GM10266 (cell line): ENCODE results near the gene GATA5.

ENCODE experiments used
- DNase-seq: peaks from one replicate; pipeline ENCODE4 v3.0.0; 2012; ENCODE audit errors: extremely low spot score
- TF ChIP-seq, protein P1 (sequence below): IDR thresholded peaks from 2 replicates; pipeline ENCODE4 v1.5.1; 2012; ENCODE audit warnings: mild to moderate bottlenecking, low read depth; ENCODE audit not compliant: control insufficient read depth, insufficient read depth; ENCODE audit errors: missing control alignments

The GATA5 gene

DNA sequence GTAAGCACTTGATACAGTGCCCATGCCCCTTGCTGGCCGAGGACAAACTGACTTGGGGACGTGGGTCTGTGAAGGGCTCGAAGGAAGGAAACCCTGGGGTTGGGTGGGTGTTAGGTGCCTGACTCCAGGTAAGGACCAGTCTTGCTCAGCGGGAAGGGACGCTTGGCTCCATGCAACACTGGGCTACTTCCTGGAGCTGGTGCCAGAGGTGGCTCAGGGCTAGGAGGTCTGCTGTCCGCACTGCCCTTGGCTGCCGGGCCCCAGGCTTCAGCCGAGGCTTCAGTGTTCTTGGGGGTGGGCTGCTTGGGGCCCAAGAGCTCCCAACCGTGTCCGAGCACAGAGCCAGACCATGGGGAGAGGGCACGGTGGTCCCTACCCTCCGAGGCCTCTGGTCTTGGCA is 5.3 kb downstream of the GATA5 start:
- no peak for DNase-seq
- TF ChIP-seq, protein P1, sequence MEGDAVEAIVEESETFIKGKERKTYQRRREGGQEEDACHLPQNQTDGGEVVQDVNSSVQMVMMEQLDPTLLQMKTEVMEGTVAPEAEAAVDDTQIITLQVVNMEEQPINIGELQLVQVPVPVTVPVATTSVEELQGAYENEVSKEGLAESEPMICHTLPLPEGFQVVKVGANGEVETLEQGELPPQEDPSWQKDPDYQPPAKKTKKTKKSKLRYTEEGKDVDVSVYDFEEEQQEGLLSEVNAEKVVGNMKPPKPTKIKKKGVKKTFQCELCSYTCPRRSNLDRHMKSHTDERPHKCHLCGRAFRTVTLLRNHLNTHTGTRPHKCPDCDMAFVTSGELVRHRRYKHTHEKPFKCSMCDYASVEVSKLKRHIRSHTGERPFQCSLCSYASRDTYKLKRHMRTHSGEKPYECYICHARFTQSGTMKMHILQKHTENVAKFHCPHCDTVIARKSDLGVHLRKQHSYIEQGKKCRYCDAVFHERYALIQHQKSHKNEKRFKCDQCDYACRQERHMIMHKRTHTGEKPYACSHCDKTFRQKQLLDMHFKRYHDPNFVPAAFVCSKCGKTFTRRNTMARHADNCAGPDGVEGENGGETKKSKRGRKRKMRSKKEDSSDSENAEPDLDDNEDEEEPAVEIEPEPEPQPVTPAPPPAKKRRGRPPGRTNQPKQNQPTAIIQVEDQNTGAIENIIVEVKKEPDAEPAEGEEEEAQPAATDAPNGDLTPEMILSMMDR: no peak

DNA sequence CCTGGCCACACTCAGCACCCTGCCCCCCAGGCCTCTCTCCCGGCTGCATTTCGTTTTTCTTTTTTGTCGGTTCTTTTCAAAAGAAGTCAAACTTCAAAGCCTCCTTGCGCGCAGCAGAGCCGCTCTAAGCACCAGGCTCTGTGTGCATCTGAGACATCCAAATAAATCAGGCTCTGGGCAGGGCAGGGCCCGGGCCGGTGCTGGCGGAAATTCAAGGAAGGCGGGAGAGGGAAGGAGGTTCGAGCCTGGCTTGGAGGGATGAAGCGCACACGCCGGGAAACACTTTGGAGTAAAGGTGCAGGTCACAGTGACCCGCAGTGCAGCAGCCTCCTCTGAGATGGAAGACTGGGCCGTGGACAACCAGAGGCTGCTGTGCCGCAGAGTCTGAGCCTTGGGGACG is 5.8 kb downstream of the GATA5 start:
- no peak for DNase-seq
- TF ChIP-seq, protein P1: no peak

DNA sequence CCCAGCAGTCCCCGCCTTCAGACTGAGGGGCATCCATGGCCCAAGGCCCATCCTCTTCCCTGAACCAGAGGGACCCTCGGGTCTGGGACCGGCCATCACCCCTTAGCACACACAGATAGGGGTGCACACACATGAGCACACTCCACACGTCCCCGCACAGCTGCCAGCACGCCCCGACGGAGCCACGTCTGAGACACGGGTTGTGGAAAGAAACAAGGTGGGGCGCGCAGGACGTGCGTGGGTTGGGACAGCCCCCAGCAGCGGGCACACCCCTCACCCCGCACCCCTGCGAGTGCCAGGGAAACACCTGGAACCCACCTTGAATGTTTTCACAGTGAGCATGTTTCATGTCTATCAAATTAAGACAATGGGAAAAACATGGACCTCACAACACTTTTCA is 6.4 kb downstream of the GATA5 start:
- TF ChIP-seq, protein P1: no peak
- DNase-seq: no peak

DNA sequence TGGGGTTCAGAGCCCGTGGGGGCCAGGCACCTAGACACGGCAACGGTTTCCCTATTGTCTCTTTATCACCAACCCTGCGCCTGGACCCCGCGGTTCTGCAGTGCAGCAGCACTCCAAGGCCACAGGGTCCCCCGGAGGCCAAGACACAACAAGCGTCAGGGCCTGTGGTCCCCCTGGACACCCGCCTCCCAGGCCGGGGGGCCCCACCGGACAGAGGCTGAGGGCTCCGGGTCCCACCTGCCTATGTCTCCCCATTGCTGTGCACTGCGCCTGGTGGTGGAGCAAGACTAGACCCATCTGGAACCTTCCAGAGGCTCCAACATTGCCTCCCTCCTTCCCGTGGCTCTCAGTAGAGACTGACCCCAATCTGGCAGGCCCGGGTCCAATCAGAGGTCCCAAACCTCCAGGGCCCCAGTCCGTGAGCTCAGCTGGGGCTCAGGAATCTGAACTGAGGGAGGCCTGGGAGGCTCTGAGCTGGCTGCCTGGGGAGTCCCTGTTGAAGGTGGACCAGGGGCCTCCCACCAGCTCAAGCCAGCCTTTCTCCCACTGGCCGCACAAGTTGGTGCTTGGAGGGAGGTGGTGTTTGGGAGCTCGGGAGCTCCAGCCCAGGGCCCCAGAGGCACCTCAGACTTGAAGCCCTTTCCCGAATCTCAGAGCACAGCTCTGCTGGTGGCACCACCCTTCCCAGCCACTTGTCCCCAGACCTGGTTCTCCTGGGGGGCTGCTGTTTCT is 8.8 kb downstream of the GATA5 start:
- TF ChIP-seq, protein P1: no peak
- no peak for DNase-seq

DNA sequence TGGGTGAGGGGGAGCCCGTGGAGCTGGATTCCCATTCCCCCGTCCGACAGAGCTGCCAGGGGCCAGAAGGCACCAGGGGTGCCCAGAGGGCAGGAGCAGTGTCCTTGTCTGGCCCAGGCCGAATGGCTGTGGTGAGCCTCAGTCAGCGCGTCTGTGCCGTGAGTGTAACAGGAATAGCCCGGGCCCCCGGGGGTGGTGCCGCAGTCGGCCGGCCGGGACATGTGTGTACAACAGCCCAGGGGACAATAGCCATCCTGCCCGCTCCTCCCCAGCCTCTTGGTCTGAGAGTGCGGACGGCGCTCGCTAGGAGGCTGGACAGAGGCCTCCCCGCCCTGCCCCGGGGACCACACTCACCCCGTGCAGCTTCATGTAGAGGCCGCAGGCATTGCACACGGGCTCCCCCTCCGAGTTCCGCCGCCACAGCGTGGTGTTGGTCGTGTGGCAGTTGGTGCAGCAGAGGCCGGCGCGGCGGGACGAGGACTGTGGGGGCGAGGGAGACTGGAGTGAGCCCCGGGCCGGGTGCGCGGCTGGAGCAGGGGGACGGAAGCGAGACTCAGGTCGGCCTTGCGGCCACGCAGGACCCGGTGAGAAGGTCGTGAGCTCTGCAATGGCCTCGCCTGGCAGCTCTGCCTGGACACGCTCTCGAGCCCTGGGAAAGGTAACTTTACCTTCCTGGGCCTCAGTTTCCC is 9.6 kb downstream of the GATA5 start:
- no peak for DNase-seq

DNA sequence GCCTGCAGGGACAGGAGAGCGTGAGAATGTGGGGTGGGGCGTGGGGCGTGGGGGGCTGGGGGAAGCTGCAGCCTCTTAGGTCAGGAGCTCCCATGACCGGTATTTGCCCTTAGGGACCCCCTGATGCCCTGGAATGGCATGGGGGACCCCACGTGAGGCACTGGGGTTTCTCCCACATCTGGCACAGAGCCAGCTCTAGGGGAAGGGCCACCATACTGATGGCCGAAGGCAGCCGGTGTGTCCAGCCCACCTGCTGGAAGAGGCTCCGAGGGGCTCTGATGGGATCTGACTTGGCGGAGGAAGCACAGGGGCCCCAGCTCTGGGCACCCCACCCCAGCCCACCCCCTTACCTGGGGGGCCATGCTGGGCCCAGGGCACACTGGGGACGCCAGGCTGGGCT is 10.8 kb downstream of the GATA5 start:
- no peak for DNase-seq
- TF ChIP-seq, protein P1: no peak

More for the DNA sequence above, 9.6 kb downstream of the GATA5 start:
- TF ChIP-seq, protein P1: no peak

DNA sequence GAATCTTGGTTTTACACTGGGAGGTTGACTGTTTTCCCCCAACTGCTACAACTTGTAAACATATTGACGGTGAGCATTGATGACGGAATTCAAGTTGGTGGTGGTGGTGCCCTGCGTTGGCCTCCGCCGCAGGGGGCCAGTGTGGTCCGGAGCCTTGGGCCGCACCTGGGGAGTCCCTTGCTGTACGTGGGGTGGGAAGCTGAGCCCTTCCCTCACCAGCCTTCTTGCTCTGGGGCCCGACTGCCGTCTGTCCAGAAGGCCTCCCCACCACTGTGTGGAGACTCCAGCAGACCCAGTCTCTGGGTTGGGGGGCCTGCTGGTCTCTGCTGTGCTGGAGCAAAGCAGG is 11.4 kb downstream of the GATA5 start:
- TF ChIP-seq, protein P1: no peak
- no peak for DNase-seq
